Activated CD4-positive, alpha-beta memory T cell treated with anti-CD3 and anti-CD28 coated beads for 36 hours (primary cell): ENCODE data around the gene ANO9. TPM values are rescaled to one million over a fixed set of nuclear protein-coding genes. Genes with fewer than 3 reads are reported as not detected.
A peak's percentile ranks its signal among the peaks of the same experiment; 100 is the strongest.
"Not testable (repeated sequence)": the region's sequence is repeated elsewhere in the genome, so short reads cannot be mapped to it uniquely, and the experiment has no call there.

ENCODE experiments used
- CTCF ChIA-PET: fragments of 350-600 bp; sonication (Branson Sonifier 250); formaldehyde crosslinking; loops from one replicate; lab custom pipeline; 2021; ENCODE audit warnings: antibody characterized with exemption, inconsistent platforms; lab: Charles Lee
- POLR2A ChIA-PET: fragments of 350-600 bp; sonication (Branson Sonifier 250); formaldehyde crosslinking; loops from one replicate; lab custom pipeline; 2021; ENCODE audit warnings: antibody characterized with exemption; lab: Charles Lee
- DNase-seq: peaks from one replicate; pipeline ENCODE4 v3.0.0-alpha.2; 2020
- H3K27ac Mint-ChIP-seq: one replicate; pipeline ENCODE4 v1.8.0; 2021; ENCODE audit warnings: mixed read lengths
- H3K27me3 Mint-ChIP-seq: one replicate; pipeline ENCODE4 v1.8.0; 2021; ENCODE audit warnings: mixed read lengths
- H3K36me3 Mint-ChIP-seq: one replicate; pipeline ENCODE4 v1.8.0; 2021; ENCODE audit warnings: mixed read lengths
- H3K4me1 Mint-ChIP-seq: one replicate; pipeline ENCODE4 v1.8.0; 2021; ENCODE audit warnings: low read depth, mixed read lengths
- H3K4me3 Mint-ChIP-seq: one replicate; pipeline ENCODE4 v1.8.0; 2021; ENCODE audit warnings: mild to moderate bottlenecking, mixed read lengths
- H3K9me3 Mint-ChIP-seq: one replicate; pipeline ENCODE4 v1.8.0; 2021; ENCODE audit warnings: mixed read lengths
- intact Hi-C: fragments of 100-400 bp; cut with micrococcal nuclease; formaldehyde crosslinking; loops from one replicate; pipeline ENCODE4 v1.15.1; 2023
- total RNA-seq, 2 experiments: library from RNA; stranded (reverse); gene quantifications; one replicate each; pipeline ENCODE4 v1.2.3, GENCODE V29; 2021

Gene ANO9
- total RNA-seq, 2 experiments from 2014 or later: 41.7 to 45.6 TPM

DNA sequence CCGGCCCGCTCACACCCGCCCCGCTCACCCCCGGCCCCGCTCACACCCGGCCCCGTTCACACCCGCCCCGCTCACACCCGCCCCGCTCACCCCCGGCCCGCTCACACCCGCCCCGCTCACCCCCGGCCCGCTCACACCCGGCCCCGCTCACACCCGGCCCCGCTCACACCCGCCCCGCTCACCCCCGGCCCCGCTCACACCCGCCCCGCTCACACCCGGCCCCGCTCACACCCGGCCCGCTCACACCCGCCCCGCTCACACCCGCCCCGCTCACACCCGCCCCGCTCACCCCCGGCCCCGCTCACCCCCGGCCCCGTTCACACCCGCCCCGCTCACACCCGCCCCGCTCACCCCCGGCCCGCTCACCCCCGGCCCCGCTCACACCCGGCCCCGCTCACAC is 40.6 kb downstream of the ANO9 start:
- POLR2A ChIA-PET, H3K36me3 Mint-ChIP-seq, CTCF ChIA-PET, DNase-seq, H3K9me3 Mint-ChIP-seq, H3K4me3 Mint-ChIP-seq, H3K27ac Mint-ChIP-seq, H3K27me3 Mint-ChIP-seq, H3K4me1 Mint-ChIP-seq, intact Hi-C loops: not testable (repeated sequence)

DNA sequence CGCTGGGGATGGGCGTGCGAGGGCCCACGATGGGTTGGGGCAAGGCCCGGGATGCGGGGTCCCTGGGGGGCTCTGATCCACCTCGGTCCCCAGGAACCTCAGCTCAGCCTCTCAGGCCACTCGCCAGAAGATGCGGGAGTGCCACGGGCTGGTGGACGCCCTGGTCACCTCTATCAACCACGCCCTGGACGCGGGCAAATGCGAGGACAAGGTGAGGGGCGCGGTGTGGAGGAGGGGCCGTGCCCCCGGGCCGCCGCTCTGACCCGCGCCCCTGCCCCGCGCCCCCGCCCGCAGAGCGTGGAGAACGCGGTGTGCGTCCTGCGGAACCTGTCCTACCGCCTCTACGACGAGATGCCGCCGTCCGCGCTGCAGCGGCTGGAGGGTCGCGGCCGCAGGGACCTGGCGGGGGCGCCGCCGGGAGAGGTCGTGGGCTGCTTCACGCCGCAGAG is 41.5 kb downstream of the ANO9 start:
- ChIA-PET CTCF (no interaction called here), POLR2A (no interaction called here)
- H3K4me1 Mint-ChIP-seq: no peaks in the 10 kb centered on the region
- intact Hi-C loops: no loop called here
- DNase-seq: no peak
- H3K27me3 Mint-ChIP-seq: no peaks in the 10 kb centered on the region
- H3K4me3 Mint-ChIP-seq: no peak overlapping the region
- H3K9me3 Mint-ChIP-seq: no peaks in the 10 kb centered on the region
- no peak overlapping the region for H3K27ac Mint-ChIP-seq
- H3K36me3 Mint-ChIP-seq: no peaks in the 10 kb centered on the region

DNA sequence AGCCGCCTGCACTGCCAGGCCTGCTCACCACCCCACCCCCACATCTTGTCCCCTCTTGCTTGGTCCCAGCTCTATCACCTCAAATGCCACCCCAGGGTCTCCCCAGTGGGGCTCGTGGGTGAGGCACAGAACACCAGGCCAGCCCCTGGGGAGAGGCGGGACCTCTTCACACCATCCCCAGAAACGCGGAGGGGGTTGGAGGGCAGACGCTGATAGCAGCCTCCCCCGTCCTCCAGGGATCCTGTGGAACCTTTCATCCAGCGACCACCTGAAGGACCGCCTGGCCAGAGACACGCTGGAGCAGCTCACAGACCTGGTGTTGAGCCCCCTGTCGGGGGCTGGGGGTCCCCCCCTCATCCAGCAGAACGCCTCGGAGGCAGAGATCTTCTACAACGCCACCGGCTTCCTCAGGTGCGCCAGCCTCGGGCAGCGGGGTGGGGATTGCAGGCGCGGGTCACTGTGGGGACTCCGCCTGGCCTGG is 42.0 kb downstream of the ANO9 start:
- Mint-ChIP-seq H3K4me3 (no peak overlapping the region), H3K9me3 (no peaks in the 10 kb centered on the region), H3K27me3 (no peaks in the 10 kb centered on the region), H3K36me3 (no peaks in the 10 kb centered on the region), H3K27ac (no peak overlapping the region), H3K4me1 (no peaks in the 10 kb centered on the region)
- DNase-seq: no peak
- ChIA-PET POLR2A (no interaction called here), CTCF (no interaction called here)
- intact Hi-C loops: no loop called here

DNA sequence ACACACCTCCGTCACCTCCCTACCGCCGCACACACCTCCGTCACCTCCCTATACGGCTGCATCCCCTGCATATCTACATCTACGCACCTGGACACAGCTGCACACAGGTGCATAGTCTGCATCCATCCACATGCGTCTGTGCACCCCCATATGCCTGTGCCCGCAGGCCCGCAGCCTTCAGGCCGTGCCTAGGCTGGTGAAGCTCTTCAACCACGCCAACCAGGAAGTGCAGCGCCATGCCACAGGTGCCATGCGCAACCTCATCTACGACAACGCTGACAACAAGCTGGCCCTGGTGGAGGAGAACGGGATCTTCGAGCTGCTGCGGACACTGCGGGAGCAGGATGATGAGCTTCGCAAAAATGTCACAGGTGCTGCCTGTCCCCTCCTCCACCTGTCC is 43.0 kb downstream of the ANO9 start:
- ChIA-PET CTCF (no interaction called here), POLR2A (no interaction called here)
- Mint-ChIP-seq H3K9me3 (no peaks in the 10 kb centered on the region), H3K4me3 (no peak overlapping the region), H3K4me1 (no peaks in the 10 kb centered on the region), H3K27ac (no peak overlapping the region), H3K36me3 (no peaks in the 10 kb centered on the region), H3K27me3 (no peaks in the 10 kb centered on the region)
- no peak for DNase-seq
- intact Hi-C loops: no loop called here

DNA sequence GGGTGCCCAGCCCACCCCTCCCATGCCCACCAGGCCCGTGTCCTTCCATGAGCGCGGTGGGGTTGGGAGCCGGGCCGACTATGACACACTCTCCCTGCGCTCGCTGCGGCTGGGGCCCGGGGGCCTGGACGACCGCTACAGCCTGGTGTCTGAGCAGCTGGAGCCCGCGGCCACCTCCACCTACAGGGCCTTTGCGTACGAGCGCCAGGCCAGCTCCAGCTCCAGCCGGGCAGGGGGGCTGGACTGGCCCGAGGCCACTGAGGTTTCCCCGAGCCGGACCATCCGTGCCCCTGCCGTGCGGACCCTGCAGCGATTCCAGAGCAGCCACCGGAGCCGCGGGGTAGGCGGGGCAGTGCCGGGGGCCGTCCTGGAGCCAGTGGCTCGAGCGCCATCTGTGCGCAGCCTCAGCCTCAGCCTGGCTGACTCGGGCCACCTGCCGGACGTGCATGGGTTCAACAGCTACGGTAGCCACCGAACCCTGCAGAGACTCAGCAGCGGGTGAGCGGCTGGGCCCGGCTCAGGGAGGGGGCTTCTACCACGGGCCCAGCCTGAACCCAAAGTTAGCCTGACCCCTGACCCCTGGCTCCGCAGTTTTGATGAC is 44.8 kb downstream of the ANO9 start:
- ChIA-PET CTCF (interaction anchor here (0.6 to 2.0 kb wide), 11 partner anchors 9 to 146 kb away, joined by 3 to 9 read pairs (median 4); no protein-coding TSS in a partner anchor), POLR2A (interaction anchor here (0.5 to 1.2 kb wide), 2 partner anchors 10 to 14 kb away, joined by 4 to 5 read pairs; no protein-coding TSS in a partner anchor)
- H3K4me3 Mint-ChIP-seq: no peak overlapping the region
- no peaks in the 10 kb centered on the region for H3K9me3 Mint-ChIP-seq
- intact Hi-C loops: no loop called here
- no peaks in the 10 kb centered on the region for H3K27me3 Mint-ChIP-seq
- H3K4me1 Mint-ChIP-seq: no peaks in the 10 kb centered on the region
- no peak overlapping the region for H3K27ac Mint-ChIP-seq
- H3K36me3 Mint-ChIP-seq: no peaks in the 10 kb centered on the region
- peak; percentile 69 for DNase-seq

DNA sequence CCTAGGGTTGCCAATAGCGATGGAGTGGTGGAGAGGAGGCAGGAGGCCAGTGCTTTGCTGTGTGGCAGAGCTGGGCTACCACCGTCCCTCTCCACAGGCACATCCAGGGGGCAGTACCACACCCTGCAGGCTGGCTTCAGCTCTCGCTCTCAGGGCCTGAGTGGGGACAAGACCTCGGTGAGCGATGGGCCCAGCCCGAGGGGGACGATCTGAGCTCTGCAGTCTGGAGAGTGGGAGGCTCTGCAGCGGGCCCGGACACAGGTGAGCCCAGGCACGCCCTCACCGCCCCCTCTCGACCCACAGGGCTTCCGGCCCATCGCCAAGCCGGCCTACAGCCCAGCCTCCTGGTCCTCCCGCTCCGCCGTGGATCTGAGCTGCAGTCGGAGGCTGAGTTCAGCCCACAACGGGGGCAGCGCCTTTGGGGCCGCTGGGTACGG is 45.3 kb downstream of the ANO9 start:
- Mint-ChIP-seq H3K27me3 (no peaks in the 10 kb centered on the region), H3K27ac (no peak overlapping the region), H3K36me3 (no peaks in the 10 kb centered on the region), H3K4me3 (no peak overlapping the region), H3K4me1 (no peaks in the 10 kb centered on the region), H3K9me3 (no peaks in the 10 kb centered on the region)
- intact Hi-C loops: no loop called here
- CTCF ChIA-PET: interaction anchor here (0.8 to 2.0 kb wide), 8 partner anchors 10 to 146 kb away, joined by 3 to 9 read pairs (median 4); no protein-coding TSS in a partner anchor
- no peak for DNase-seq
- POLR2A ChIA-PET: interaction anchor here (0.5 to 1.2 kb wide), 2 partner anchors 10 to 15 kb away, joined by 4 to 5 read pairs; no protein-coding TSS in a partner anchor

DNA sequence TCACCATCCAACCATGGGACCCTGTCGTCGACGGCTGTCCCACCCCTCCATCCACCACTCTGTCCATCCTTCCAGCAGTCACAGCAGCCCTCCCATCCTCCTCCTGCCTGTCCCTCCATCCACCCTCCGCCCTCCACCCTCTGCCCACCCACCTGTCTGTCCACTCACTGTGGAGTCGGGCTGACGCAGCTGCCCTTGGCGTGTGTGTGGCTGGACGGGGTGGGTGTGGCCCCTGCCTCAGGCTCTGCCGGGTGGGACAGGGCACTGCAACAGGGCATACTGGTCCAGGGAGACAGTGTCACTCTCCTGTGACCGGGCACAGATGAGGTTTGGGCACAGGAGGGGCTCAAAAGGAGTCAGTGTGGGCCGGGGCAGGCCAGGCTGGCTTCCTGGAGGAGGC is 45.9 kb downstream of the ANO9 start:
- Mint-ChIP-seq H3K4me1 (no peaks in the 10 kb centered on the region), H3K27me3 (no peaks in the 10 kb centered on the region), H3K9me3 (no peaks in the 10 kb centered on the region), H3K27ac (no peak overlapping the region), H3K4me3 (no peak overlapping the region), H3K36me3 (no peaks in the 10 kb centered on the region)
- CTCF ChIA-PET: interaction anchor here (1.0 to 2.0 kb wide), 4 partner anchors 11 to 90 kb away, joined by 3 to 9 read pairs (median 6); no protein-coding TSS in a partner anchor
- intact Hi-C loops: no loop called here
- POLR2A ChIA-PET: no interaction called here
- DNase-seq: no peak

DNA sequence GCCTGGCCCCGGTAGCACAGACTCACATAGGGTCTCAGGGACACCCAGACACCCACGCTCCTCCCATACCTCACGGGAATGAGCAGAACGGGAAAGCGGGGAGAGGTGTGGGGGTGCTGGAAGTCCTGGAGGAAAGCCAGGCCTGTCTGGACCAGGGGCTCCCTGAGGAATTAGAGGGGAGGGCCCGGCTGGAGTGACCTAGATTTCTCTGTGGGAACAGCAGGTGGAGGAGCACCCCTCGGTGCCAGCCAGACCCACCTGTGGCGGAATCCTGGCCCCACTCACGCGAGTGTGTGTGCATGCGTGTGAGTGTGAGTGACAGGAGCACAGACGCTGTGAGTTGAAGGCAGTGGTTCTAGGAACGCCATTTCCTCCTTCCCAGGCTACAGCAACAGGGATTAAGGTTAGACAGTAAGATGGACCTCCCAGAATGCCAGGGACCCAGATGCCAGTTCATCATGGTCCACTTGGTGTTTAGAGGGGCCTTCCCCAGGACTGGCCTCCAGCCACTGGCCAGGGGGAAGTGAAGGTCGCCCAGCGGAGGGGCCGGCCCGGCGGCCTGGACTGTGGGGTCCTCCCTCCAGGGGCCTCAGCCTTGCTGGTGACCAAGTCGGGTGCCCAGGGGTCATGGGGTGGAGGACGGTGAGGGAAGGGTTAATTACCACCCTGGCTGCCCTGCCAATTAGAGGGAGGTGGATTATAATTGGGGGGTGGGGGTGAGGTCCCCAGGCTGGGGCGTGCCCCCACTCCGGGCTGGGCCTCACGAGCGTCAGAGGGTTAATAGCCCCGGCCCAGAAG is 46.8 kb downstream of the ANO9 start:
- CTCF ChIA-PET: no interaction called here
- no peak for DNase-seq

DNA sequence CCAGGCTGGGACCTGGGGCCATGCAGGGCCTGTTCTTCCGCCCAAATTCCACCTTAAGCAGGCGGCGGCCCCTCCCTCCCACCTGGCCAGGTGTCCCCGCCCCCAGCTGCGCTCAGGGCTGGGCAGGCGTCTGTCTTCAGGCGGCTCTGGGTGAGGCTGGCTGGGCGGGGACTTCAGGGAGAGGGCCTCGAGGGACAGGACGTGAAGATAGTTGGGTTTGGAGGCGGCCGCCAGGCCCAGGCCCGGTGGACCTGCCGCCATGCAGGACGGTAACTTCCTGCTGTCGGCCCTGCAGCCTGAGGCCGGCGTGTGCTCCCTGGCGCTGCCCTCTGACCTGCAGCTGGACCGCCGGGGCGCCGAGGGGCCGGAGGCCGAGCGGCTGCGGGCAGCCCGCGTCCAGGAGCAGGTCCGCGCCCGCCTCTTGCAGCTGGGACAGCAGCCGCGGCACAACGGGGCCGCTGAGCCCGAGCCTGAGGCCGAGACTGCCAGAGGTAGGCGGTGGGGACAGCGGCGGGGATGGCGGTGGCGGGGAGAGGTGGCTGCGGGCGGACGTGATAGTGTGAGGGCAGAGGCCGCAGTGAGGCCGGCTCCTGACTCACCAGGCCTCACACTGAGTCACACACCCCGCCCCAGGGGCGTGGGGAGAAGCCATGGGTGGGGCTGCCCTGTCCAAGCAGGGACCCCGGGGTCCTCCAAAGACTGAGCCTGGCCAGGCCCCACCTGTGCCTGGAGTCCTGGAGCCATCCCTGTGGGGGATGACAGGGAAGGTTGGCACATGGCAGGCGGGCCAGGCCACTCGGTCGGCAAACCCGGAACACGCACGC is 47.6 kb downstream of the ANO9 start, which contains the start of gene PKP3:
Gene PKP3 (plus strand): TSS at position 176 of the 824 bp plus-strand sequence. CDS start 84 bp downstream, at position 260.
- no peak within 1 kb of the TSS for H3K4me3 Mint-ChIP-seq
- no peaks in the 10 kb centered on the region for H3K36me3 Mint-ChIP-seq
- H3K27ac Mint-ChIP-seq: no peak within 1 kb of the TSS
- ChIA-PET POLR2A (no interaction called here), CTCF (no interaction called here)
- H3K9me3 Mint-ChIP-seq: no peaks in the 10 kb centered on the region
- no peak for DNase-seq
- intact Hi-C loops: no loop called here
- no peaks in the 10 kb centered on the region for H3K4me1 Mint-ChIP-seq
- no peaks in the 10 kb centered on the region for H3K27me3 Mint-ChIP-seq

More for the DNA sequence above, 46.8 kb downstream of the ANO9 start:
- no peaks in the 10 kb centered on the region for H3K27me3 Mint-ChIP-seq
- no peak overlapping the region for H3K27ac Mint-ChIP-seq
- no peaks in the 10 kb centered on the region for H3K36me3 Mint-ChIP-seq
- H3K4me3 Mint-ChIP-seq: no peak overlapping the region
- H3K9me3 Mint-ChIP-seq: no peaks in the 10 kb centered on the region
- POLR2A ChIA-PET: no interaction called here
- intact Hi-C loops: no loop called here
- H3K4me1 Mint-ChIP-seq: no peaks in the 10 kb centered on the region

DNA sequence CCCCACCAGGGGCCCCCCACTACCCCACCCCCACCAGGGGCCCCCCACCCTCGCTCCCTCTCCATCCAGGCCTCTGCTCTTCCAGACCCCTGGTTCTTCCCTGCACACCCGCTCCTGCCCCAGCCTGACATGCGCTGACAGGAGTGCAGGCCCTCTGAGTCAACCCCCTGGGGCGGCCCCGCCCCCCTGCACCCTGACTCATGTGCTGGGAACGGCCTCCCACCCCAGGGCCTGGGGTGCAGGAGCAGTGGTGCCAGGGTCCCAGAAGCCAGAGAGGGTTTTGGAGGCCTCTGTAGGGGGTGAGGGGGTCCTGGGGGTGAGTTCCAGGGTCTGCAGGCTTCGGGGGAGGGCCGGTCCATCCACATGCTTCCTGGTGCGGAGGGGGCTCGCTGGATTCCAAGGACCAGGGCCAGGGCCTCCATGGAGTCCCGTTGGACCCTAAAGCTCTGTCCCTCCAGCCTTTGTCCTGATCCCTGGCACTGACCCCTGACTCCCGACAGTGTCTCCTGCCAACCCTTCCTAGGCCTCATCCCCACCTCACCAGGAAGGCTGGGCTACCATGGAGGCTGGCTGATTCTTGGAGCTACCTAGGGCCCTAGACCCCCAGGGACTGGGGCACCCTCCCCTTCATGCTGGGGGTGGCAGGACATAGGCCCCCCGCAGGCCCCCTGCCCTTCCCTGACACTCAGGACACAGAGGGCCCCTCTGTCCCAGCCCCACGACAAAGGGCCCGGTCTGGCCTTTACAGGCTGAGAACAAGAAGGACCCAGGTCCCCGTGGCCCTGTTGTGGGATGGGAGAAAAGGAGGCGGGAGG is 48.4 kb downstream of the ANO9 start:
- Mint-ChIP-seq H3K27ac (no peak overlapping the region), H3K4me1 (no peaks in the 10 kb centered on the region), H3K9me3 (no peaks in the 10 kb centered on the region), H3K4me3 (no peak overlapping the region), H3K36me3 (no peaks in the 10 kb centered on the region), H3K27me3 (no peaks in the 10 kb centered on the region)
- CTCF ChIA-PET: no interaction called here
- intact Hi-C loops: no loop called here
- DNase-seq: no peak
- POLR2A ChIA-PET: no interaction called here

DNA sequence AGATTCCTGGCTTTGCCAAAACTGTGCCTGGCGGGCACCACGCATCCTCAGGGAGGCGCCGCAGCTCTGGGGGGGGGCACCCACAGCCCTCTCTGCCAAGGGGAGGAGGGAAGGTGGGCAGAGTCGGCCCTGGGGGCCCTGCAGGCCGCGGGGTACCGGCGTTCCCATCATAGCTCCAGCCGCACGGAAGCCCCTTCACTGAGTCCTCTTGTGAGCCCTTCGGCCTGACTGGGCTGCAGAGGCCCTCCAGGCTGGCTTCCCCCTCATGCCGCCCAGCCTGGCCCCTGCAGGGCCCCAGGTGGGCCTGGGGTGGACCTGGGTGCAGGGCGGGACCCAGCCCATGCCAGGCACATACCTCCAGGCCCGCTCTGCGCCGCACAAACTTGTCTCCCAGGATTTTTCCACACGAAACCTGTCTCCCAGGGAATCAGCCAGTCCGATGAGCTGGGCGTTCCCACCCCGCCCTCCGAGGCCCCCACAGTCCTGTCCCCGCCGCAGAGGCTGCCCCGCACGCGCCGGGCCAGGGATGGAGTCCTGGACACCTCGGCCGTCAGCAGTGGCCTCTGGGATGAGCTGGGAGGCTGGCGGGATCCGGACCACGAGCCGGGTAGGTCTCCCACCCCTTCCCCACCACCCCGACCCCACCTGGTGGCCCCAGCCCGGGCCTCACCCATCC is 49.6 kb downstream of the ANO9 start:
- no peak for DNase-seq
- intact Hi-C loops: no loop called here
- ChIA-PET POLR2A (no interaction called here), CTCF (interaction anchor here (1.2 kb wide), 1 partner anchor 88 kb away, joined by 3 read pairs; no protein-coding TSS in a partner anchor)
- Mint-ChIP-seq H3K4me1 (no peaks in the 10 kb centered on the region), H3K27me3 (no peaks in the 10 kb centered on the region), H3K4me3 (no peak overlapping the region), H3K9me3 (peaks cover 2% of the 10 kb centered on the region), H3K36me3 (no peaks in the 10 kb centered on the region), H3K27ac (no peak overlapping the region)
